ENCODE measurements around the gene ATRAID. TPM values are rescaled to one million over a fixed set of nuclear protein-coding genes. Genes with fewer than 3 reads are reported as not detected.

ATRAID gene
- total and polyA plus RNA-seq, 12 donors, result 116 to 162 (median 132) TPM

- Histone ChIP-seq H3K4me1 (no peaks in the 10 kb centered on the region), H3K4me3 (no peak overlapping the region), H3K27me3 (no peaks in the 10 kb centered on the region), H3K9me3 (no peaks in the 10 kb centered on the region), H3K27ac (no peak overlapping the region), H3K36me3 (peaks cover 0 to 100% (median 79%) of the 10 kb centered on the region in 9 donors)
- intact Hi-C loops (cut with DNase I), result no loop called here
- 94% methylated on average over 13 of the region's 13 CpGs for WGBS, 2 donors
- TF ChIP-seq, protein P1, sequence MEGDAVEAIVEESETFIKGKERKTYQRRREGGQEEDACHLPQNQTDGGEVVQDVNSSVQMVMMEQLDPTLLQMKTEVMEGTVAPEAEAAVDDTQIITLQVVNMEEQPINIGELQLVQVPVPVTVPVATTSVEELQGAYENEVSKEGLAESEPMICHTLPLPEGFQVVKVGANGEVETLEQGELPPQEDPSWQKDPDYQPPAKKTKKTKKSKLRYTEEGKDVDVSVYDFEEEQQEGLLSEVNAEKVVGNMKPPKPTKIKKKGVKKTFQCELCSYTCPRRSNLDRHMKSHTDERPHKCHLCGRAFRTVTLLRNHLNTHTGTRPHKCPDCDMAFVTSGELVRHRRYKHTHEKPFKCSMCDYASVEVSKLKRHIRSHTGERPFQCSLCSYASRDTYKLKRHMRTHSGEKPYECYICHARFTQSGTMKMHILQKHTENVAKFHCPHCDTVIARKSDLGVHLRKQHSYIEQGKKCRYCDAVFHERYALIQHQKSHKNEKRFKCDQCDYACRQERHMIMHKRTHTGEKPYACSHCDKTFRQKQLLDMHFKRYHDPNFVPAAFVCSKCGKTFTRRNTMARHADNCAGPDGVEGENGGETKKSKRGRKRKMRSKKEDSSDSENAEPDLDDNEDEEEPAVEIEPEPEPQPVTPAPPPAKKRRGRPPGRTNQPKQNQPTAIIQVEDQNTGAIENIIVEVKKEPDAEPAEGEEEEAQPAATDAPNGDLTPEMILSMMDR (IDR thresholded peaks at IDR 0.05), result no peak
- ATAC-seq, result no peak
- no peak for DNase-seq
These were observed 20.1 kb downstream of the ATRAID start for GRCh38 chr2:27231921-27232320.

DNA sequence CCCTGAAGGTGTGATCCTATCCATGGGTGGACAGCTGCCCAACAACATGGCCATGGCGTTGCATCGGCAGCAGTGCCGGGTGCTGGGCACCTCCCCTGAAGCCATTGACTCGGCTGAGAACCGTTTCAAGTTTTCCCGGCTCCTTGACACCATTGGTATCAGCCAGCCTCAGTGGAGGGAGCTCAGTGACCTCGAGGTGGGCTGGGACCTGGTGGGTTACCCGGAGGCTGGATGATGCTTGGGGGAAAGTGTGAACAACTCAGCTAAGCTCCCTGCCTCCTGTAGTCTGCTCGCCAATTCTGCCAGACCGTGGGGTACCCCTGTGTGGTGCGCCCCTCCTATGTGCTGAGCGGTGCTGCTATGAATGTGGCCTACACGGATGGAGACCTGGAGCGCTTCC lies 21.5 kb downstream of the ATRAID start:
- Histone ChIP-seq H3K9me3 (no peaks in the 10 kb centered on the region), H3K36me3 (peaks cover 4 to 100% (median 77%) of the 10 kb centered on the region in 9 donors), H3K4me1 (no peaks in the 10 kb centered on the region), H3K27ac (no peak overlapping the region), H3K4me3 (no peak overlapping the region), H3K27me3 (no peaks in the 10 kb centered on the region)
- TF ChIP-seq, protein P1 (IDR thresholded peaks at IDR 0.05), result no peak
- DNase-seq, result no peak
- intact Hi-C loops (cut with DNase I), result no loop called here
- WGBS, 2 donors, result 90 to 93% methylated on average over 14 of the region's 14 CpGs
- ATAC-seq, result no peak

DNA sequence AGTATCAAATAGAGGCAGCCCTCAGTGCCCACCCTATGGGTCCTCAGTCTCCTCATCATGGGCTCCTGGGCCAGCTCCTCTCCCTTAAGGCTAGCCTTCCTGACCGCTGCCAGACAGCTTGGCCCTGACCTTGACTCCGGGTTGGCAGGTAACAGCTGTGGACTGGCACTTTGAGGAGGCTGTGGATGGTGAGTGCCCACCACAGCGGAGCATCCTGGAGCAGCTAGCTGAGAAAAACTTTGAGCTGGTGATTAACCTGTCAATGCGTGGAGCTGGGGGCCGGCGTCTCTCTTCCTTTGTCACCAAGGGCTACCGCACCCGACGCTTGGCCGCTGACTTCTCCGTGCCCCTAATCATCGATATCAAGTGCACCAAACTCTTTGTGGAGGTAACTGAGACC lies 24.3 kb downstream of the ATRAID start:
- Histone ChIP-seq H3K9me3 (no peaks in the 10 kb centered on the region), H3K4me1 (no peaks in the 10 kb centered on the region), H3K27me3 (no peaks in the 10 kb centered on the region), H3K27ac (no peak overlapping the region), H3K36me3 (peaks cover 7 to 100% (median 86%) of the 10 kb centered on the region in 9 donors), H3K4me3 (no peak overlapping the region)
- no peak for DNase-seq
- intact Hi-C loops (cut with DNase I), result no loop called here
- ATAC-seq, result no peak
- WGBS, 2 donors, result 95 to 96% methylated on average over 12 of the region's 12 CpGs
- TF ChIP-seq, protein P1 (IDR thresholded peaks at IDR 0.05), result no peak

DNA sequence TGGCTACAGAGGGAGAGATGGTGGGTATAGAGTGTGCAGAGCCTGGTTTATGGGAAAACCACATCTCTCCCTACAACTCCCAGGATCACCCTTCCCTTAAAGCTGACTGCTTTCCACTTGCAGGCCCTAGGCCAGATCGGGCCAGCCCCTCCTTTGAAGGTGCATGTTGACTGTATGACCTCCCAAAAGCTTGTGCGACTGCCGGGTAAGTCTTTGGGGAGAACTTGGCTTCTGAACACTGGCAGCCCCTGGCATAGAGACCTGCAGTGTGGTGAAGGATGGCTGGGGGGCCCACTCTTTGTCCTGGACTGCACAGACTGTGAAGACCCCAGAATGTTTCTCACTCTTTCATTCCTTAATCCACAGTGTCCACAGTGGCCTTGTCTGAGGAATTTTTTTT lies 24.8 kb downstream of the ATRAID start:
- H3K27me3 ChIP-seq, result no peaks in the 10 kb centered on the region
- H3K9me3 ChIP-seq, result no peaks in the 10 kb centered on the region
- intact Hi-C loops (cut with DNase I), result no loop called here
- H3K27ac ChIP-seq, result no peak overlapping the region
- H3K36me3 ChIP-seq, result peaks cover 8 to 100% (median 86%) of the 10 kb centered on the region in 9 donors
- H3K4me1 ChIP-seq, result no peaks in the 10 kb centered on the region
- no peak overlapping the region for H3K4me3 ChIP-seq
- TF ChIP-seq, protein P1 (IDR thresholded peaks at IDR 0.05), result no peak
- DNase-seq (no peak), ATAC-seq (no peak)
- WGBS, 2 donors, result 89 to 93% methylated on average over 3 of the region's 3 CpGs
